ENCODE measurements around the gene CEP152. TPM values are rescaled to one million over a fixed set of nuclear protein-coding genes. Genes with fewer than 3 reads are reported as not detected.

The CEP152 gene
- total RNA-seq, 1 donor, result 5.2 TPM

Other genes starting within 250 kb of the CEP152 start
- 333 and 621 TPM in 2 replicates for gene FBN1, start 165.4 kb downstream of the CEP152 start, total RNA-seq
- 191 and 224 TPM in 2 replicates for gene EID1, start 67.1 kb upstream of the CEP152 start, total RNA-seq
- 2.3 and 3.5 TPM in 2 replicates for gene SHC4, start 152.8 kb upstream of the CEP152 start, total RNA-seq
- gene SECISBP2L, start 235.4 kb upstream of the CEP152 start, total RNA-seq, result 43.5 and 74.3 TPM in 2 replicates

Measured in fibroblast of villous mesenchyme (primary cell).